Endothelial cell of umbilical vein (primary cell): ENCODE results near the gene OR6P1.

Experiments used
- CTCF ChIP-seq, 2 donors: IDR thresholded peaks; 1 replicate in 1 of 2; 2 replicates in 1 of 2; pipeline ENCODE4 v1.5.1; 2011; ENCODE audit warnings: low read length in 2 of 2, mild to moderate bottlenecking in 2 of 2, moderate library complexity in 2 of 2, control low read depth in 1 of 2, inconsistent platforms in 1 of 2, low read depth in 1 of 2; ENCODE audit not compliant: insufficient read depth in 1 of 2; ENCODE audit errors: extremely low read depth in 1 of 2
- EZH2 ChIP-seq: IDR thresholded peaks from 2 replicates; pipeline ENCODE4 v1.6.1; 2012; ENCODE audit warnings: borderline replicate concordance, low read depth, mild to moderate bottlenecking, moderate library complexity, low read length, inconsistent platforms; ENCODE audit not compliant: severe bottlenecking
- JUN ChIP-seq: IDR thresholded peaks from 2 replicates; pipeline ENCODE4 v1.6.1; 2011; ENCODE audit warnings: borderline replicate concordance, low read depth; ENCODE audit not compliant: insufficient read length, insufficient read depth
- MYC ChIP-seq: IDR thresholded peaks from one replicate; pipeline ENCODE4 v1.6.1; 2011; ENCODE audit warnings: mild to moderate bottlenecking, low read depth, low read length
- POLR2A ChIP-seq: IDR thresholded peaks from 2 replicates; pipeline ENCODE4 v1.6.1; 2012; ENCODE audit warnings: low read depth, mild to moderate bottlenecking, control low read depth, low read length
- POLR2AphosphoS5 ChIP-seq: IDR thresholded peaks from 2 replicates; pipeline ENCODE4 v1.6.1; 2012; ENCODE audit warnings: low read depth, mild to moderate bottlenecking, control low read depth, low read length, moderate library complexity; ENCODE audit not compliant: insufficient read depth

GRCh38 chr1:158579733-158580132 lies 9.4 kb upstream of the OR6P1 start, which contains the start of gene OR10X1:
- TF ChIP-seq MYC: no peak
- TF ChIP-seq CTCF (IDR thresholded peaks at IDR 0.05; ENCODE audit: extremely low read depth in 1 of 2, insufficient read depth in 1 of 2, low read depth in 1 of 2, low read length in 2 of 2): no peak
- TF ChIP-seq POLR2A: no peak
- TF ChIP-seq POLR2AphosphoS5: no peak
- TF ChIP-seq EZH2: no peak
- no peak for TF ChIP-seq JUN
